GM18861 (cell line): ENCODE data around the gene SGK1.

Experiments
- ATAC-seq: cut with Tn5 transposase; IDR thresholded peaks from one replicate; pipeline ENCODE4 v1.9.1; 2021; ENCODE audit not compliant: unreplicated experiment

Gene SGK1

DNA sequence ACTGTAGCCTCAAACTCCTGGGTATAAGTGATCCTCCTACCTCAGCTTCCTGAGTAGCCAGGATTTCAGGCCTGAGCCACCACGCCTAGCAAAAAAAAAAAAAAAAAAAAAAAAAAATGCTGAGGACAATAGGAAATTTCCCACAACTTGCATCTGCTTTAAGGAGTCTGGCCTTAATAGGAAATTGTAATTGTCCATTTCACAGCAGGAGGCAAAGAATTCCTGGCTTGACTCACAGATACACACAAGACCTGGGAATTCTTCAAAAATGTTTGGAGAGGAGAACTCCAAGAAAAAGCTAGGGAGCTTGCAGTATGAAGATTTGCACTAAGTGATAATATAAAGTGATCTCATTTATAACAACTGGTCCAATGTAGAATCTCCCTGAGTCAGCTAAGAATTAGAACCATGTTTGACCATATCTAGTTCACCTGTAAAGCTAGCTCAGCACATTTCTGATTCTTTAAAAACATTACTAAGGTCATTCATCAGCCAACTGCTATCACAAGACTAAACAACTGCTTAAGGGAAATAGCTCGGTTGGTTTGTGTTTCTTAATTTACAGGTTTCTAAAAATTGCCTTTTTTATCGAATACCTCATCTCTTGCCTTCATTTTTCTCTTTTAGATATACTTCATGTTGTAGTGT, 185.3 kb downstream of the SGK1 start:
- ATAC-seq = no peak

DNA sequence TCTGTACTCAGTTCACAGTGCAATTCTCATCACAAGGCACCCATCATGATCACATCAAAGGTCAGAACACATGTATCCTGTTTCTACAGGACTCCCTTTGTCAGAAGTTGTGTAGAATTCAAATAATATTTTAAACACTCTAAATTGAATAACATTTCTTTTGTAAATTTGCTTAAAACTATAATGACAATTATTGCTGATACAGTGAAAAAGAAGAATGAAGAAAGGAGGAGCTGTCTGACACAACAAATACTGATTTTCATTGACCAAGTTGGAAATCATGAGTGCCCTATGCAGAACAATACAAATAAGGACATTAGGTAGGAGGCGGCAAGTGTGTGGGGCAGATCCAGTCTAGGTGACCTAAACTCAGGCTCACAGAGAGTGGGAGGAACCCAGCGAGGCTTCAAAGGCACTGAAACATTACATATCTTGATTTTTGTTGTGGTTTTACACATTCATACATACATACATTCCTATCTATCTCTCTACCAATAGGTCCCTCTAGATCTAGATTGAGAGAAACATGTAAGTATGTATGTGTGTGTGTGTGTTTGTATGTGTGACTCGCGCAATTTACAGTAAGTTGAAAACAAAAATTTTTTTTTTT, 186.3 kb downstream of the SGK1 start:
- ATAC-seq = no peak

DNA sequence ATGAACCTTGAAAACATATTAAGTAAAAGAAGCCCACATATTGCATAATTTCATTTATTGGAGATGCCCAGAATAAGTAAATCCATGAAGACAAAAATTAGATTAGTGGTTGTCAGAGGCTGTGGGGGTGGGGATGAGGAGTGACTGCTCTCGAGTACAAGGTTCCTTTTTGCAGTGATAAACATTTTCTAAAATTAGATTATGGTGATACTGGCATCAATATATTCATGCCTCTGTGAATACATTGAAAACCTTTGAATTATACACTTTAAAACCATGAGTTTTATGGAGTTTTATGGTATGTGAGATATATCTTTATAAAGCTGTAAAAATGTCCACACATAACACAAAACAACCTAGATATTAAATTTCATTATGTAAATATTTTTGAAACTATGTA, 189.8 kb downstream of the SGK1 start:
- ATAC-seq = no peak

DNA sequence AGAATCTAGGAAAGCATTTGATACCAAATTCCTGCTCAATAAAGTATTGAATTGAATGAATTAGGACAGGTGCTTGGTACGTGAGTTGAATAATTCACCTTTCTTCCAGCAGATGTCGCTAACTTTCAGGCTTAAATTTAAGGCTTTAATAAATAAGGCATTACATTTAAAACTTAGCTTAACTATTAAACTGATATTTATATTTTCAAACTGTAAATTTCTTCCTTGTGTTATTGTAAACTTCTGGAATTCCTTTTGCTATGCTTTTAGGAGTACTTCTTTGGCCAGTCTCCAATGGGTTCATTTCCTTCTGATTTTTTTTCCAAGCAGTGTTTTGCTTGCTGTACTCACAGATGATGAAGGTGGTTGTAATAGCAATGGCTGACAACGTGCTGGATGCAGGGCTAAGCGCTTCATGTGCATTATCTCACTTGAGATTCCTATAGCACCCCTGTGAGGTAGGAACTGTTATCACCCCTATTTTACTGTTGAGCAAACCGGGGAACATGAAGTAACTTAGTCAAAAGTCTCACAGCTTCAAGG, 194.2 kb downstream of the SGK1 start:
- ATAC-seq = no peak

DNA sequence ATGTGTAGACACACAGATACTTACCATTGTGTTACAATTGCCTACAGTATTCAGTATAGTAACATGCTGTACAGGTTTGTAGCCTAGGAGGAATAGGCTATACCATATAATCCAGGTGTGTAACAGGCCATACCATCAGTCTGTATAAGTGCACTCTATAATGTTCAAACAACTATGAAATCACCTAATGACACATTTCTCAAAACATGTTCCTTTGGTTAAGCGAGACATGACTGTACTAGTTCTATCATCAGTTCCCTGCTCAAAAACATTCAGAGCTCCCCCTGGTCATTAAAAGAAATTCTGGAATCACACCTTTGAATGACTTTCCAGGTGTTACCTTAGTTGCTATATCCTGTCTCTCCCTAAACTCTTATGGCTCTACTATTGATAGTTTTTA, 195.1 kb downstream of the SGK1 start:
- ATAC-seq = no peak

DNA sequence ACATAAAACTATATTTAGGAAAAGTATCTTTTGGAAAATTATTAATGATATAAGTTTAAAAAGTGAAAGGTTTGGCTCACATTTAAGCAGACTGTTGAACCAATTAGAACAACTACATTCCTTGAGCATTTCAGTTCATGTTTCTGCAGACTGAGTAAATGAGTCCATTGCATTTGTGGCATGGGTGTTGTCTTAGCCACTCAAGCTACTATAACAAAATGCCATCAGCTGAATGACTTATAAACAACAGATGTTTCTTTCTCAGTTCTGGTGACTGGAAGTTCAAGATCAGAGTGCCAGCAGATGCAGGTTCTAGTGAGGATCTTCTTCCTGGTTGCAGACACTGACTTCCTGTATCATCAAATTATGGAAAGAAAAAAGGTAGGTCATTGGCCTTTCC, 198.4 kb downstream of the SGK1 start:
- ATAC-seq = no peak
